DMS53 (cell line): ENCODE data around the gene CPNE8.
A peak's percentile ranks its signal among the peaks of the same experiment; 100 is the strongest.

Experiments
- DNase-seq: peaks from one replicate; lab custom pipeline; 2025; lab: John Stamatoyannopoulos, UW

The CPNE8 gene

DNA sequence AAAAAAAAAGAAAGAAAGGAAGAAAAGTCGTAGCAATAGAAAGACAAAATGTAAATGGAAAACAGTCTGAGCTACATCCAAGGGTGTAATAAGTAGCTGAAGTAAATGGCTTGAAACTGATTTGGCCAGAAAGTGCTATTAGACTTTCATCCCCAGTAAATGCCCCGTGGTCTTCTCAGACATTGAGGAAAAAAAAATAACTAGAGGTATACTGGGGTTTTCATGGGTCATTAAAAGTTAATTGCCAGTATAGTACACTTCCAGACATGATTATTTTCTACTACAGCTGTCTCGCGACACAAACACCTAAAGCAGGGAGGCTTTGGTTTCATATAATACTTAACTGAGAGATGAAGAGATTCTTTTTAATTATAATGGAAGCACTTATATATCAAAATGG is 271.9 kb downstream of the CPNE8 start:
- no peak for DNase-seq

DNA sequence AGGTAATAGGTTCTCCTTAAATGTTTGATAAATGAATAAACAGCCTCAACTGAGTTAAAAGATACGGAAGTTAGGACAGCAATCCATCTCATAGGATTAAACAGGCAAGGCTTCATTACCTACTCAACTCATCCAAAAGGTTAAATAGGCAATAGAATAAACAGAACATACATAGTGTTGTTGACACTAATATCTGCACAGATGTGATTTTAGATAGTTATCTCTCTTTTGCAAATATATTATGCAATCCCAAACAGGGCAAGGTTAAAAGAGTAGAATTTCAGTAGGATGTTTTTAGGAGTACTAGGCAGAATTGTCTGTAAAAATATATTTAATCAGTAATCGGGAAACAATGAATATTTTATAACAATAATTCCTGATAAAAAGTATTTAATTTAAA is 276.3 kb downstream of the CPNE8 start:
- DNase-seq = peak; percentile 19

DNA sequence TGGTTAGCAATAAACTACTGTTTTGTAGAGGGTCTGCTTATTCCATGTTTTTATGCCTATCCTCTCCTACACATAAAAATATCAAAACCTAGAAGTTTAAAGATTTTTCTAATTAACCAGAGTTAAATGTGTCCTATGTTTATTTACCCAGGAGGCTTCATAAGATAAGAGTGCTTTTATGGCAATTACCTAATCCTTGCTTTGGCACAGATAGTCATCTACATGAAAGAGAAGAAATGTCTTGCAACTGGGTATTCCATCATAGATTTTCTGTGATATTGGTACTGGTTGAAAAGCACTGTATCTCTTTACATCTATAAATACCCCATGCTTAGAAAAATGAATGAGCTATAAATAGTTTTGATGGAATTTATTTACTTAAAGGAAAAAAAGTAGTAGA is 277.1 kb downstream of the CPNE8 start:
- DNase-seq = no peak

DNA sequence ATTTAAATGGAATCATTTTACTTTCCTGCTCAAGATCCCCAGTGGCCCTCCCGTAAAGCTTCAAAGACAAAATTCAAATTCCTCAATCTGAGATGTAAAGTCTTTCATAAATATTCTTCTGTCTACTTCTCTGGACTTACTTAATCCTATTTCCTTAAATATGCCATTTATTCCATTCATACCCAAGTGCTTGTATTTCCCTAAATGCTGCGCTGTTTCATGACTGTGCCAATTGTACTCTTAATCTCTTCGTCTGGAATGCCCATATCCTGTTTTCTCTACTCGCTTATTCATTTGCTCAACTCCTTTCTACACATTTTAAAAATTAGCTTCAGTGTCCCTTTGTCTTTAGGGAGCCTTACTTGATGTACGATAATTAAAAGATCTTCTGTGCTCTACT is 280.1 kb downstream of the CPNE8 start:
- no peak for DNase-seq

DNA sequence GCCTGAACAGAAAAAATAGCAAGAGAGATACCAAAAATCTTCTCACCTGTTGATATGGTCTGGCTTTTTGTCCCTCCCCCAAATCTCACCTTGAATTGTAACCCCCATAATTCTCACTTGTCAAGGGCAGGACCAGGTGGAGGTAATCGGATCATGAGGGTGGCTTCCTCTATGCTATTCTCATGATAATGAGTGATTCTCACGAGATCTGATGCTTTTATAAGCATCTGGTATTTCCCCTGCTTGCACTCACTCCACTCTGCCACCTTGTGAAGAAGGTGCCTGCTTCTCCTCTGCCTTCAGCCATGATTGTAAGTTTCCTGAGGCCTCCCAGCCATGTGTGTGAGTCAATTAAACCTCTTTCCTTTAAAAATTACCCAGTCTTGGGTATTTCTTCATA is 291.2 kb downstream of the CPNE8 start:
- DNase-seq = no peak

DNA sequence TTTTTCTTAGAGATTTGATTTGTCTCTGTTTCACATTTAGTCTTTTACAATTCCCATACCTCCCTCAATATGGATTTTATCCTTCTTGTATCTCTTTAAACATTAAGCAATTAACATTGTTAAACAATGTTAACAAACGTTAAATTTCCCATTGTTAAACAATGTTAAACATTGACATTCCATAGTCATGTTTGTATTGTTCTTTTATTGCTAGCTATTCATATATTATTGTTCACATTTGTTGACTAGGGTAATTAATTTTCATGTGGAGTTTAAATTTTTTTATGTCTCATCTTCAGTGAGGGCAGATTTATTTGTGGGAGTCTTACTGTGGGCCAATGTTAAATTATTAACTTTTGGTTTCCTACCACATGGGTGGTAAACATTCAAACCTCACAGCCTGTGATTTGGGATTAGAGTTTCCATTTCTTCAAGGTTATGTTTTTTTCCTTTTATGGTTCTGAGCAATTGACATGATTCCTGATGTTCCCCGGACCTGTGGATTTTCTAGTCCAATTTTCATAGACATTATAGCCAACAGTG is 294.5 kb downstream of the CPNE8 start:
- no peak for DNase-seq

DNA sequence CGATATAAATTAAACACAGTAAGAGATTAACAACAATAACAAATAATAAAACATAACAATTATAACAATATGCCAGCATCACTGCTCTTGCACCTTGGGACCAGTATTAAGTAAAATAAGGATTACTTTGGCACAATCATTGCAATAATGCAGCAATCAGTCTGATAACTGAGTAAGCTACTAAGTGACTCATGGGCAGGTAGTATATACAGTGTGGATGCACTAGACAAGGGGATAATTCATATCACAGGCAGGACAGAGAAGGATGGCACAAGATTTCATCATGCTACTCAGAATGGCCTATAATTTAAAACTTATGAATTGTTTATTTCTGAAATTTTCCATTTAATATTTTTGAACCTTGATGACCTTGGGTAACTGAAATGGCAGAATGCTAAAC is 298.1 kb downstream of the CPNE8 start:
- no peak for DNase-seq
